CD4-positive, alpha-beta T cell treated with Interleukin-12 subunit alpha and Interleukin-12 subunit beta, for 1 hour (primary cell): Measurements from ENCODE around the gene OR2A42.
"Not testable (repeated sequence)": the region's sequence is repeated elsewhere in the genome, so short reads cannot be mapped to it uniquely, and the experiment has no call there.

Source experiments
- DNase-seq: peaks from one replicate; pipeline ENCODE4 v3.0.0-alpha.2; 2020

The OR2A42 gene

DNA sequence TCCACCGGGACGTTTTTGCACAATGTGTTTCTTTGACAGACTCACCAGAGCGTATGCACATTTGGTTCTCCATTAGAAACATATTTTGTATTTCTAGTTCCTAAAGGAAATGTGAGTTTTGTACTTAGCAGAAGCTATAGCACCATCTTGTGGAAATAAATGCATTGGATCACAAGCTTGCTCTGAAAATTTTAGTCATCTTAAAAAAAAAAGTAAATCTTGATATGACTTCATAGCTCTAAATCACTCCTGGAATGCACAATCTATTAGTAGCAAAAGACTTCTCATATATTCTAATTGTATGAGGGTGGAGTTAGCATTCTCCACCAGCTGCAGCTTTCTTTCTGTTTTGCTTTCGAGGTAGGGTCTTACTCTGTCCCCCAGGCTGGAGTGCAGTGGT is 20.3 kb downstream of the OR2A42 start:
- DNase-seq = not testable (repeated sequence)

DNA sequence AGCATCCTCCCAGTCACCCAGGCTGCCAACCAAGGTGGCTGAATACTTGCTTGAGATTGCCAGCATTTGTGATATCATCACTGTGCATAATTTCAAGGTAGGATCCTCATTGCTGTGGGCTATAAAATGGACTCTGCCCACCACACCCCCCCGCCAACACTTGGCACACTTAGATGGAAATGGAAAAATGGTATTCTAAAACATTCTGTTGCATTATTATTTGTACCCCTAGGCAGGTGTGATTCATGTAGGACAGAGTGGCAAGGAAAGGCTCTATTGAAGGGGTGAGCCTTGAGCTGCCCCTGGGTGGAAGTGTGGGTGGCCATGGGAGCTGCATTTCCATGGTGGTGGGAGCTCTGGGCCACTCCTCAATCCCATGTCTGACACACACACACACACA is 20.8 kb downstream of the OR2A42 start:
- DNase-seq = not testable (repeated sequence)

DNA sequence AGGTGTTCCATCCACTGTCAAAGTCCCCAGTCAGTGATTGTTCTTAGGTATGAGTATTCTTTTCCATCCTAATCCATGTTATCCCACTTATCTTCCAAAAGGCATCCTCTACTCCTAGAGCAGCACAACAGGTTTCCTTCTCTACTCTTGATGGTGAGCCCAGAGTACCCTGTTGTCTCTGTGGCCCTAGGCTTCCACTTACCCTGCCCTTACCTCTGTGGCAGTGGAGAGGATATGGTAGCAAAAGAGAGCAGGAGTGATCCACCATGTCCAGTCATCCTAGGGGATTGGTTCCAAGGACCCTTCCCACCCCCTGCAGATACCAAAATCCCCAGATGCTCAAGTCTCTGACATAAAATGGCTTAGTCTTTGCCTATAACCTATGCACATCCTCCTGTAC is 22.2 kb downstream of the OR2A42 start:
- DNase-seq = not testable (repeated sequence)

DNA sequence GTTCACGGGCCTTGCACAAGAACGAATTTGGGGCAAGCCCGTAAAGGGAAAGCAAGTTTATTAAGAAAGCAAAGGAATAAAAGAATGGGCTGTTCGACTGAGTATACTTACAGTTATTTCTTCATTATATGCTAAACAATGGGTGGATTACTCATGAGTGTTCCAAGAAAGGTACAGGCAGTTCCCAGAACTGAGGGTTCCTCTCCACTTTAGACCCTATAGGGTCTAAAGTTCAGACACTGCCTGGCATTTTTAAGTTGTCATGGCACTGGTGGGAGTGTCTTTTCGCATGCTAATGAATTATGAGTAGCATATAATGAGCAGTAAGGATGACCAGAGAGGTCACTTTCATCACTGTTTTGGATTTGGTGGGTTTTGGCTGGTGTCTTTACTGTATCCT is 34.1 kb downstream of the OR2A42 start:
- DNase-seq = not testable (repeated sequence)

DNA sequence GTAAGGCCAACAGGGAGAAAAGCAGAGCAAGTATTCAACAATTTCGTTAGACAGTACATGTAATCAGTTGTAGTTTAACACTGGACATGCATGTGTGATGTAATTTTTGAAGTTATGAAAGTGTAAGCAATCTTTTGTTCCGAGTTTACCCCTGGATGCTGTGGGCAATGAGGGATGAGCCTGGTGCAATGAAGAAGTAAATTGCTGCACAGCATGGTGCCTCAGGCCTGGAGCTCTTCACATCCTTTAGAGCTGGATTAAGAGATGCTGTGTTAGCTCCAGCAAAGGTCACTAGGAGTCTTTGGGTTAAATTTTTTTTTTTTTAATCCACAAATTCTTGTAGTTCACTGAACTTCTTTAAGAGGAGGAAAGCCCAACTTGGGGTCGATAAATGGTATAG is 36.3 kb downstream of the OR2A42 start:
- DNase-seq = not testable (repeated sequence)

DNA sequence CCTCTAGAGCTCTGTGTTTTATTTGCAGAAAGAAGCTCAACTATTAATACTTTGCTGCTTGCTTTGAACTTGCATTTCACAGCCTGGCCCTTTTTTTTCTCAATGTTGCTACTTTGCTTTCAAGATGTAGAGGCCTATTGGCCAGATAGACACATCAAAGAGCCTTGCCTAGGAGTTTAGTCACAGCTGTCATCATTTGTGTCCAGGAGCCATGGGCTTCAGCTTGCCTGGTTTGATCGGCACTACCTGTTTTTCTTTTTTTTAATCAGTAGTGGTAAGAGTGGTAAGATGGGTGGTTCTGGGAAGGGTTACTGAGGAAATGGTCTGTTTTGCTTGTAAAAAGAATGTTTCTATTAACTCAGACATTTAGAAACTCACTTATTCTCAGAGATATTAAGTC is 37.4 kb downstream of the OR2A42 start:
- not testable (repeated sequence) for DNase-seq

DNA sequence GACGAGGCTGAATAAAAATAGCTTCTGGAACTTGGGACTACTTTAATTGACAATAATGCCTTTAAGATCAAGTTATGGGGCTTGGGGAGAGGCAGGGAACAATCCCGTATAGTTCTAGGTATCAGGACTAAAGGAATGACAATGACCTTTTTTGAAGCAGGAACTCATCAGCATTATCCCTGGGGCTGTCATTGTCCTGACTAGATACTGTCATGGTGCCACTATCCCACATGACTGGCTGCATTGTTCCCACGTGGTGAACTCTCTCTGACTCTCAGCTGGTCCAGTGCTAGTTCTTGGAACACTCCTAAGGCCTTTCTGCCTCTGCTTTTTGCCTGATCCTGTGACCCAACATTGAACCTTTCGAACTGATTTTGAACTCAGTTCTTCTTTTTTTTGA is 40.5 kb downstream of the OR2A42 start:
- DNase-seq = not testable (repeated sequence)

DNA sequence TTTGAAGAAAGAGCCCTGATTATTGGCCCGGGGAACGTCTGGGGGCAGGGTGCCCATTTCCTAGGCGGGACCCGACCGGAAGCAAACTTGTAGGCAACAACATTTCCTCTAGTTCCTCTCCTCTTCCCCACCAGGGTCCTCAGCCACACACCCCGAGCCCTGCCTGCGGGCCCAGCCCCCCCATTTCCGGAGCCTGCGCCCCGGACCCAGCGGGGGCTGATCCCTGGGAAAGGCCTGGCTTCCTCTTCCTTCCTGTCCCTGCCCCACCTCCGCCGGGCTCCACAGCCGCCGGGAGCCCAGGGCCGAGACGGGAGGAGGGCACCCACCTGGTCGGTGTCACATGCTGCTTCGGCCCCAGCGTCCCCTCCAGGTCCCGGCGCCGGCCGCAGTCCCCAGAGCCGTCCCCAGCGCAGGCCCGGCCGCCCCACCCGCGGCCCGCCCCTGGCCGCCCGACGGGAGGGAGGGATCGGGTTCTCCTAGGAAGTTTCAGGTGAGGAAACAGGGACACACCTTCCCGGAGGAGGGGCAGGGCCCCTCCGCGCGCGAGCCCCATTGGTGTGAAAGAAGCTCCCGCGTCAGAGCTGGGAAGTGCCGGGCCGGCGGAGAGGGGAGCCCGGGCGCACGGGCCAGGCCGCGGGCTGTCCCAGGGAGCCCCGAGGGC is 44.1 kb downstream of the OR2A42 start, which contains the start of gene ARHGEF35:
Gene ARHGEF35 (minus strand): TSS at position 622 of the 661 bp plus-strand sequence. CDS start 7,450 bp downstream, outside the sequence.
- DNase-seq = peak; percentile 20

DNA sequence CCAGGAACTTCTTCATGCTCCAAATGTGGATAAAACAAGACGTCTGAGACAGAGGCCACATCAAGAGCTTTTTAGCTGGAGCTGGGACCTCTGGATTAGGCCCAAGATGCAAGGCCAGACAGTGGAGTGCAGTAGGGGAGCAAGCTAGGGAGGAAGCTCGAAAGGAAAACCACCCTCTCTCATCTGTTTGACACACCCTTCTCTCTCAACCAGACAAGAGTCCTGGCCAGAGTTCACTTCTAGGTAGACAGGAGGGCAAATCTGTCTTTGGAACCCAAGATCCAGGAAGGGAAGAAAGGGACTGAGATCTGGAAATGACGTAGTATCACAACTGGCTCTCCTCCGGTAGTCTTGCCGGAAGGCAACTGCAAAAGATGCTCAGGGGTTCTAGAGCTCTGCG is 45.0 kb downstream of the OR2A42 start:
- not testable (repeated sequence) for DNase-seq

DNA sequence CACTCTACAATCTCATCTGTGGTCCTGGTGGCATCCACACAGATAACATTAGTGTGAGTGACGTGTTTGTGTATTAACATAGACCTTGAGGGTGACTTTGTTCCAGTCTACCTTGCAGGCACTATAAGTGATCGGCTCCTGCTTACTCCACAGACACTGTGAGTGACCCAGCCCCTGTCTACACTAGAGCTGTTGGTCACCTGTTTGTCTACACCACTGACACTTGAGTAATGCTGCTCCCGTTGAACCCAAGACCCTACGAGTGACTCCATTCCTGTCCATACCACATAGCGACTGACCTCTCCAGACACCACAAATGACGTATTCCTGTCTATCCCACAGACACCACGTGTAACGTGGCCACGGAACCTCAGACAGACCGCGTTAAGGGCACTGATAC is 45.6 kb downstream of the OR2A42 start:
- not testable (repeated sequence) for DNase-seq

DNA sequence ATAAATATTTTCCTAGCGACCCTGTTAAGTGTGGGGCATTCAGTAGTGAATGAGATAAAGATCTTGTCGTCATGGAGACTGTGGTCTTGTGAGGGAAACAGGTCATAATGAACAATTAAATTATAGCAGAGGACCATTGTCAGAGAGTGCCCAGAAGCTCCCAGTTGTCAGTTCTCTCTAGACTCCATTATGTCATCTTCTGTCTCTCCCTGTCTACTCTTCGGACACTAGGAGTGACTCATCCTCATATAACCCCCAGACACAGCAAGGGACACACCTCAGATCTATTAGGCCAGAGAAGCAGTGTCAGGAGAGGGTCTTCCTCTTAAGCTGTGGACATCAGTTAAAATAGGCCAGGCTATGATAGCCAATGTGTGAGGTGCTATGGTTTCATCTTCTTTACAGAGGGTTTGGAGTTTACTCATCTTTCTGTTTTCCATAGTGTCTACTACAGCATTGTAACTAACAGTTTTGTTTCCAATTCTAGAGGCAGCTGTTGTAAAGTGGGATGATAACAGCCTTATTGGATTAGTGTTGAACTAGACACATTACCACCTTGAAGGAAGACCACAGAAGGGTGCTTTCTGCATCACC is 50.7 kb downstream of the OR2A42 start:
- not testable (repeated sequence) for DNase-seq

DNA sequence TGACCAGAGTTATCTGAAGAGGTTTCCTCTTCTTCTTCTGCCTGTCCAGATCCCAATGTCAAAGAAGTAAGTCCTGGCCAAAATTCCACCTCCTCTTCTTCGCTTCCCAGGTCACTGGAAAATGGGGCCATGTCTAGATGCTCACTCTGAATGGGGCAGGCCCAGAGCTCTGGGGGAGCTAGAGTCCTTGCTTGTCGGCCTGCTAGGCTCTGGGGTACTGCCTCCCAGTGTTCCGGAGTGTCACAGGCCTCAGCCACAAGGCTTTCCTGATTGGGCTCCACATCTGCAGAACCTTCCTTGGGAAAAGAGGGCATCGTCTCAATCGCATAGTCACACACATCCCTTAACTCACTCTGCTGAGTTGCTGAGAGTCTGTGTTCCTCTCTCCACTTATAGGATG is 51.6 kb downstream of the OR2A42 start:
- not testable (repeated sequence) for DNase-seq

DNA sequence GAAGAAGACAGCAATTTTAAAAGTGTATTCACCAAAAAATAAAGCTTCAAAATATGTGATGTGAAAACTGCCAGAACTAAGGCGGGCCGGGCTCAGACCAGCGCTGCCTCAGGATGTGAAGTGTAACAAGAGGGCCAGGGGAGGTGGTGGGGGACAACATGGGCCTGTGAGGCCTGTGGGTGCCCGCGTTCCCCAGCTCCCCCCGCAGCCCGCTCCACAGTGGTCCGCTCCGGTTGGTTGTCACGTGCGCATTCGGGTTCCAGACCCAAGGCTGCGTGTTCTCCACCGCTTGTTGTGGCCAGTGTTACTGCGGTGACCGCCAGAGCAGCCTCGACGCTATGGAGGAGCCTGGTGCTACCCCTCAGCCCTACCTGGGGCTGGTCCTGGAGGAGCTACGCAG is 56.2 kb downstream of the OR2A42 start, which contains the start of gene CTAGE4:
Gene CTAGE4 (plus strand): TSS at position 301 of the 400 bp plus-strand sequence. CDS start 38 bp downstream, at position 339.
- DNase-seq = not testable (repeated sequence)

DNA sequence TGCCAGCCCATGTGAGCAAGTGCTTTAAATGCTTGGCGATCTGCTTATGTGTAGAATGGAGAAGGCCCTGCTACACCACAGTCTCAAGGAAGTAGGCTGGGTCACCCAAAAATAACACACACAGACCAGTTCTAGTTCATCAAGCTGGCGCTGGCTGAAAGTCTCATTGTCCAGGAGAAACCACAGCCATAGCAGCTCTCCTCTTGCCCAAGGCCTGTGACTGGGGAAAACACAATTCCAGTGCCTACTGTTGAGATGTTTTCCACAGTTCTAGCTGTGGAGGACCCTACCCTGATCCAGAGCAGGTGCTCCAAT is 60.3 kb downstream of the OR2A42 start:
- not testable (repeated sequence) for DNase-seq

DNA sequence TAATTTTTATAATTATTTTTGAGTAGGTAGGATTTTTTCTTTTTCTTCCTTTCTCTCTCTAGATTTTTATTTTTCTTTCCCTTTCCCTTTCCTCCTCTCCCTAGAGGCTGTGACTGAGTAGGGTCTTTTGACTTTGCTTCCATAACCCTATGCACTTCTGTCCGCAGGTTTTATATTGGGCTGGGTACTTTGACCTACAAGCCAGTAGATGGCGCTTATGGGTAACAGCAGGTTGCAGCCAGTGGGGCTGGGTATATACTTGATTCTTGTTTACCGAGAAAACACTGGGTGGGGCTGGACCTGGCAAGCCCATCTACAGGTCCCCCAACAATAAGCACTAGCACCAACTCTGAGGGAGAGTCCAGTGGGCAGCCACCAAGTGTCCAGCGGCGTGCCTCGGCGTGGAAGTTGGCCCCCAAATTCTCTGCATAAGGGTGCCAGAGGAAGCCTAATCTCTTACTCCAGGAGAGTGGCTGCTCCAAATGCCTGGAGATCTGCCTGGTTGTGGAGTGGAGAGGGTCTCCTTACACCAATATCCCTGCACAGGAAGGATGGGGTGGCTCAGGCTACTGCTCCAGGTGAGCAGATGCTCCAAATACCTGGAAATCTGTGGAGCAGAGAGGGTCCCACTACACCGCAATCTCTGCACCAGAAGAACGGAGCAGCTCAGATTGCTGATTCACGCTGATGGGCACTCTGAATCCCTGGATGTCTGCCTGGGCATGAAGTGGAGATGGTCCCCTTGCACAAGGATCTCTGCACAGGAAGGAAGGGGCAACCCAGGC is 60.8 kb downstream of the OR2A42 start:
- peak; percentile 65 for DNase-seq
